Measurements from ENCODE around the gene APOBEC3F. TPM values are rescaled to one million over a fixed set of nuclear protein-coding genes. Genes with fewer than 3 reads are reported as not detected.

Gene APOBEC3F
- total RNA-seq, 1 donor from 2014 or later = 21.6 TPM

GRCh38 chr22:39080052-39080762, 39.5 kb downstream of the APOBEC3F start:
- H3K4me3 Mint-ChIP-seq = peak overlapping the region; percentile 19
- peaks cover 30% of the 10 kb centered on the region for H3K36me3 Mint-ChIP-seq (ENCODE audit: low read depth)
- no peak for DNase-seq (ENCODE audit: low spot score)
- H3K27me3 Mint-ChIP-seq (ENCODE audit: insufficient read depth) = no peaks in the 10 kb centered on the region
- no peaks in the 10 kb centered on the region for H3K9me3 Mint-ChIP-seq
- H3K27ac Mint-ChIP-seq = peak overlapping the region; percentile 55
- intact Hi-C loops (cut with micrococcal nuclease) = no loop called here
- peaks cover 53% of the 10 kb centered on the region for H3K4me1 Mint-ChIP-seq (ENCODE audit: low read depth)

DNA sequence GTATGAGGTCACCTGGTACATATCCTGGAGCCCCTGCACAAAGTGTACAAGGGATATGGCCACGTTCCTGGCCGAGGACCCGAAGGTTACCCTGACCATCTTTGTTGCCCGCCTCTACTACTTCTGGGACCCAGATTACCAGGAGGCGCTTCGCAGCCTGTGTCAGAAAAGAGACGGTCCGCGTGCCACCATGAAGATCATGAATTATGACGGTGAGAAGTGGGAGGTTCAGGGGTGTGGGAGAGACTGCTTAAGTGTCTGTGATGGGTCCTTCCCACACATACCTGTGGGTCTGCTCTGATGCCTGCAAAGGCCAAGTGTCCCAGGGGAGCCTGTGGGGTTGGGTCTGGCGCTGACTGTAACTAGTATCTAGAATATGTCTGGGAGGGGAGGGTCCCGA, 40.4 kb downstream of the APOBEC3F start:
- Mint-ChIP-seq H3K4me1 (ENCODE audit: low read depth) (peaks cover 53% of the 10 kb centered on the region), H3K36me3 (ENCODE audit: low read depth) (peaks cover 33% of the 10 kb centered on the region), H3K9me3 (no peaks in the 10 kb centered on the region), H3K4me3 (peak overlapping the region; percentile 39), H3K27ac (peak overlapping the region; percentile 72), H3K27me3 (ENCODE audit: insufficient read depth) (no peaks in the 10 kb centered on the region)
- intact Hi-C loops (cut with micrococcal nuclease) = no loop called here
- no peak for DNase-seq (ENCODE audit: low spot score)

DNA sequence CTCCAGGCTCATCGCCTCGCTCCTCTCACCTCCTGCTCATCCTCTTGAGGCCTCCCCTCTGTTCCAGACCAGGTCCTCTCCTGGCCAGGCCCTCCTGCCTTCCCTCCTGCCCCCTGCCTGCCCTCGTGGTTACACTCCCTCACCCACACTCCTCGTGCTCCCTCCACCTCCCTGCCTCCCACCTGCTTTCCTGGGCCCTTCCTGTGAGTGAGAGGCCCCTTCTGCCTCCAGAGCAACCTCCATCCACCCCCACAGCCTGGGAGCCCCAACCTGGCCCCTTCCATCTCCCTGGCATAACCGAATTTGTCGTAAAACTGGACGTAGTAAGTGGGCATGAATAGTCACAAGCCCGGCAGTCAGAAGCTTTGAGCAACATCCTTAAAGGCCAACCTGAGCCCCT, 40.9 kb downstream of the APOBEC3F start:
- Mint-ChIP-seq H3K4me3 (peak overlapping the region; percentile 45), H3K9me3 (no peaks in the 10 kb centered on the region), H3K27ac (peak overlapping the region; percentile 72), H3K36me3 (ENCODE audit: low read depth) (peaks cover 38% of the 10 kb centered on the region), H3K27me3 (ENCODE audit: insufficient read depth) (no peaks in the 10 kb centered on the region), H3K4me1 (ENCODE audit: low read depth) (peaks cover 54% of the 10 kb centered on the region)
- no peak for DNase-seq (ENCODE audit: low spot score)
- intact Hi-C loops (cut with micrococcal nuclease) = no loop called here

DNA sequence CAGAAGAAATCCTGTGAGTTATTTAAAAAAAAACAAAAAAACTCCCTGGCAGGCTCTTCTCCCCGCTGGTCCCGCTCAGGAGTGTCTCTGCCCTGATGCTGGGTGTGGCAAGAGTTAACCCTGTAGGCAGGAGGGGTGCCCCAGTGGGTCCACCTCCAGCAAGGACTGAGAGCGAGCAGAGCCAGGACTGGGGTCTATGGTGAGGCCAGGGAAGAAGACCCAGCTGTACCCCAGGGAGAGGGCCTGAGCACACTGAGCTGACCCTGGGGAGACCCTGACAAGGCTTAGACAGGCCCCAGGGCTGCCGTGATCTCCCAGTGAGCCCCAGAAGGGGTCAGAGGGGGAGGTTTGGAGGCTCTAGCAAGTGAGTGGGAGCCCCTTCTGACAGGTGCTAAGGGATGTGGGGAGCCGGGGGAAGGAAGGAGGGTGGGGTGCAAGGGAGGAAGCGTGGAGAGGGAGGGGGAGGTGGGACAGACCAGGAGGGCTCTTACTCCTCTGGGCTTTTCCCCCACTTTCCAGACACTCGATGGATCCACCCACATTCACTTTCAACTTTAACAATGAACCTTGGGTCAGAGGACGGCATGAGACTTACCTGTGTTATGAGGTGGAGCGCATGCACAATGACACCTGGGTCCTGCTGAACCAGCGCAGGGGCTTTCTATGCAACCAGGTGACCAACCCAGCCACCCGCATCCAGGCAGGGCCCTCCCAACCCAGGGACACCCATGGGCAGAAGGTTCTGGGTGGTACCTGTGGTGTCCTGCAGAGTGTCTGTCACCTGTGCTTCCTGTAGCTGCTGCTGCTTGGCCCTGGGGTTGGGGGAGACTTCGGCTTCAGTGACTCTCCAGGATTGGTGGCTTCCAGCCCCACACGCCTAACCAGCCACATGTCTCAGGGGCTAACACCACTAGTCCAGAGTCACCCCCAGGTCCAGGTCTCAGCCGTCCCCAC, 42.8 kb downstream of the APOBEC3F start:
- H3K4me1 Mint-ChIP-seq (ENCODE audit: low read depth) = peaks cover 57% of the 10 kb centered on the region
- no peak overlapping the region for H3K4me3 Mint-ChIP-seq
- H3K27me3 Mint-ChIP-seq (ENCODE audit: insufficient read depth) = no peaks in the 10 kb centered on the region
- no peaks in the 10 kb centered on the region for H3K9me3 Mint-ChIP-seq
- DNase-seq (ENCODE audit: low spot score) = no peak
- H3K36me3 Mint-ChIP-seq (ENCODE audit: low read depth) = peaks cover 36% of the 10 kb centered on the region
- H3K27ac Mint-ChIP-seq = peak overlapping the region; percentile 48
- intact Hi-C loops (cut with micrococcal nuclease) = no loop called here

DNA sequence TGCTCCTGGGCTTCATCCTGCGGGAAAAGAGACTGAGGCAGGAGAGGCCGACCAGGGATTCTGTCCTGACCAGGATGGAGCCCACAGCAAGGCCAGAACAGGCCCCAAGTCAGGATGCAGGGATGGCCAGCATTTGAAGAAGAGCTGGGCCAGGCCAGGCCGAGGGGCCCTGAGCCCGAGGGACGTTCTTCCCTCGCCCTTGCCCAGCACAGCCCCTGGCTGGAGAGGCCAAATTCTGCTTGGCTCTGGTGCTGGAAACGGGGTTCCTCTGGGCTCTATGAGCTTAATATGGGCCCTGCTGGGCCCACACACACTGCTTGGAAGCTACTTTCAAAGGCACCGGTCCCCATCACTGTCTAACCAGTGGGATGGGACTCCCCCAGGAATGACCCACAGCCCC, 44.0 kb downstream of the APOBEC3F start:
- intact Hi-C loops (cut with micrococcal nuclease) = no loop called here
- no peak overlapping the region for H3K27ac Mint-ChIP-seq

GRCh38 chr22:39087098-39087497, 46.4 kb downstream of the APOBEC3F start:
- Mint-ChIP-seq H3K27me3 (ENCODE audit: insufficient read depth) (no peaks in the 10 kb centered on the region), H3K36me3 (ENCODE audit: low read depth) (peaks cover 17% of the 10 kb centered on the region), H3K4me1 (ENCODE audit: low read depth) (peaks cover 65% of the 10 kb centered on the region), H3K4me3 (no peak overlapping the region), H3K27ac (peak overlapping the region; percentile 84), H3K9me3 (no peaks in the 10 kb centered on the region)
- intact Hi-C loops (cut with micrococcal nuclease) = no loop called here
- no peak for DNase-seq (ENCODE audit: low spot score)

More for the DNA sequence above, 44.0 kb downstream of the APOBEC3F start:
- H3K4me1 Mint-ChIP-seq (ENCODE audit: low read depth) = peaks cover 64% of the 10 kb centered on the region
- H3K27me3 Mint-ChIP-seq (ENCODE audit: insufficient read depth) = no peaks in the 10 kb centered on the region
- H3K36me3 Mint-ChIP-seq (ENCODE audit: low read depth) = peaks cover 36% of the 10 kb centered on the region
- H3K4me3 Mint-ChIP-seq = no peak overlapping the region
- no peak for DNase-seq (ENCODE audit: low spot score)
- H3K9me3 Mint-ChIP-seq = no peaks in the 10 kb centered on the region

GRCh38 chr22:39087881-39088684, 47.4 kb downstream of the APOBEC3F start:
- H3K27ac Mint-ChIP-seq = peak overlapping the region; percentile 80
- no peaks in the 10 kb centered on the region for H3K9me3 Mint-ChIP-seq
- peaks cover 65% of the 10 kb centered on the region for H3K4me1 Mint-ChIP-seq (ENCODE audit: low read depth)
- no peaks in the 10 kb centered on the region for H3K27me3 Mint-ChIP-seq (ENCODE audit: insufficient read depth)
- peak overlapping the region; percentile 2 for H3K4me3 Mint-ChIP-seq
- no peak for DNase-seq (ENCODE audit: low spot score)
- H3K36me3 Mint-ChIP-seq (ENCODE audit: low read depth) = peaks cover 15% of the 10 kb centered on the region
- intact Hi-C loops (cut with micrococcal nuclease) = no loop called here

DNA sequence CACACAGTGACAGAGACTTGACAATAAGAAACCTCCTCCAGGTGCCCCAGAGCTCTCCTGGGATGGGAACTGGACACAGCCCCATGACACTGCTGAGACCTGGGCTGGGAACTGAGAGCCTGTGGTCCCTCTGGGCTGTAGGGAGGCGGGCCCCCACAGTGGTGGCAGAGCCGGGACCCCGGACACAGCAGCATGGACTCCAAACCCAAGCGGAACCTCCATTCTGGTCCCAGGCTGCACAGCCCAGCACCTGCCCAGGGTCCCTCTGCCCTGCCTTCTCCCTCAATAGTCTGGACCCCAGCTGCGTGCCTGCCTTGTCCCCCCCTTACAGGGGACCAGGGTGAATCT, 48.0 kb downstream of the APOBEC3F start:
- intact Hi-C loops (cut with micrococcal nuclease) = no loop called here

DNA sequence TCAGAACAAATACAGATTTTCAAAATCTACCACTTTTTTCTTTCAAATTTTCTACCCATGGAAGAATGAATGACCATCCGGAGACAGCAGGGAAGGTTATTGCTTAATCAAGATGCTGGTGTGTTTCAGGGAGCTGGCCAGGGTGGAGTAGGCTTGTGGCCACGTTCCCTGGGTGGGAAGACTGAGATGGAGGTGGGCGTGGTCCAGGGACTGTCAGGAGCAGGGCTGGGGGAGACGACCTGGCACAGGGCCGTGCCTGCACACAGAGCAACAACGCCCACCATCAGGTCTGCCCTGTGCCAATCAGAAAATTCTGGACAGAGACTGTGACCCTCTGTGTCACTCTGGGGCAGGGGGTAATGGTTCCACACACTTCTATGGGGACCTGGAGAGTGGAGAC, 49.3 kb downstream of the APOBEC3F start:
- Mint-ChIP-seq H3K27ac (peak overlapping the region; percentile 94), H3K9me3 (no peaks in the 10 kb centered on the region), H3K36me3 (ENCODE audit: low read depth) (peaks cover 13% of the 10 kb centered on the region), H3K4me1 (ENCODE audit: low read depth) (peaks cover 74% of the 10 kb centered on the region), H3K27me3 (ENCODE audit: insufficient read depth) (no peaks in the 10 kb centered on the region), H3K4me3 (peak overlapping the region; percentile 75)
- intact Hi-C loops (cut with micrococcal nuclease) = loop anchor here (1.0 to 5.0 kb wide), 6 partner anchors 9 to 333 kb away; partner anchors contain the start of genes APOBEC3G, CBX6, RPL3 and SUN2
- no peak for DNase-seq (ENCODE audit: low spot score)

More for the DNA sequence above, 48.0 kb downstream of the APOBEC3F start:
- Mint-ChIP-seq H3K27ac (peak overlapping the region; percentile 68), H3K4me1 (ENCODE audit: low read depth) (peaks cover 66% of the 10 kb centered on the region), H3K27me3 (ENCODE audit: insufficient read depth) (no peaks in the 10 kb centered on the region), H3K36me3 (ENCODE audit: low read depth) (peaks cover 15% of the 10 kb centered on the region), H3K4me3 (peak overlapping the region; percentile 2), H3K9me3 (no peaks in the 10 kb centered on the region)
- DNase-seq (ENCODE audit: low spot score) = no peak

GRCh38 chr22:39090426-39091064, 49.9 kb downstream of the APOBEC3F start:
- H3K4me3 Mint-ChIP-seq = peak overlapping the region; percentile 75
- H3K27me3 Mint-ChIP-seq (ENCODE audit: insufficient read depth) = no peaks in the 10 kb centered on the region
- H3K27ac Mint-ChIP-seq = peak overlapping the region; percentile 94
- no peaks in the 10 kb centered on the region for H3K9me3 Mint-ChIP-seq
- peaks cover 12% of the 10 kb centered on the region for H3K36me3 Mint-ChIP-seq (ENCODE audit: low read depth)
- peak; percentile 81 for DNase-seq (ENCODE audit: low spot score)
- H3K4me1 Mint-ChIP-seq (ENCODE audit: low read depth) = peaks cover 80% of the 10 kb centered on the region
- intact Hi-C loops (cut with micrococcal nuclease) = loop anchor here (1.0 to 5.0 kb wide), 6 partner anchors 9 to 333 kb away; partner anchors contain the start of genes APOBEC3G, CBX6, RPL3 and SUN2

DNA sequence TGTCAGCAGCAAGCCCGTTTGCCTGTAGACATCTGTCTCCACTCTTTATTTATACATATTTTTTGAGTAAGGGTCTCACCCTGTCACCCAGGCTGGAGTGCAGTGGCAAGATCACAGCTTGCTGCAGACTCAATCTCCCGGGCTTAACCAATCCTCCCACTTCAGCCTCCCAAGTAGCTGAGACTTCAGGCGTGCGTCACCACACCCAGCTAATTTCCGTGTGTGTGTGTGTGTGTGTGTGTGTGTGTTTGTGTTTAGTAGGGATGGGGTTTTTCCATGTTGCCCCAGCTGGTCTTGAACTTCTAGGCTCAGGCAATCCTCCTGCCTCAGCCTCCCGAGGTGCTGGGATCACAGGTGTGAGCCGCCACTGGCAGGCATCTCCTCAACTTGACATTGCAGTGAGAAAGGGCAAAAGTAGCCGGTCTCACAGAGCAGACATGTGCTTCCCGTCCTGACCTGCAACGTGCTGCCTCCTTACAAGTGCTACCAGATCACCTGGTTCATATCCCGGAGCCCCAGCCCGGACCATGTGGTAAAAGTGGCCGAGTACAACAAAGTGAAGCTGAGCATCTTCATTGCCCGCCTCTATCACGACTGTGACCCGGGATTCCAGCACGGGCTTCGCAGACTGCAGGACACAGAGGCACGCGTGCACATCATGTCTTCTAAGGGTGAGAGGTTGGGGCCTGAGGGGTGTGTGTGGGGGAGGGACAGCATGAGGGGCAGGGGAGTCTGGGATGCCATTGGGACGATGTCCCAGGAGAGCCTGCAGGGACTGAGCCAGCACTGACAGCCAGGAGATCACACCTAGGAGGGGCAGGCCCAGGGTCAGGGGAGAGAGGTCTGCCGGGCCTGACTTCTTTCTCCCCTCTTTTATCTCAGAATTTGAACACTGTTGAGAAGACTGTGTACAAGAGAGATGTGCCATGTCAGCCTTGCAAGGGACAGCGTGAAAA, 50.7 kb downstream of the APOBEC3F start:
- intact Hi-C loops (cut with micrococcal nuclease) = loop anchor here (2.0 to 5.0 kb wide), 3 partner anchors 219 to 334 kb away; partner anchors contain the start of genes CBX6, RPL3 and SUN2
- no peaks in the 10 kb centered on the region for H3K9me3 Mint-ChIP-seq
- peaks cover 6% of the 10 kb centered on the region for H3K36me3 Mint-ChIP-seq (ENCODE audit: low read depth)
- DNase-seq (ENCODE audit: low spot score) = no peak
- H3K4me3 Mint-ChIP-seq = peak overlapping the region; percentile 75
- peak overlapping the region; percentile 94 for H3K27ac Mint-ChIP-seq
- H3K27me3 Mint-ChIP-seq (ENCODE audit: insufficient read depth) = no peaks in the 10 kb centered on the region
- H3K4me1 Mint-ChIP-seq (ENCODE audit: low read depth) = peaks cover 85% of the 10 kb centered on the region

All from activated T-helper 1 cell treated with anti-CD3 and anti-CD28 coated beads, Interleukin-12 subunit alpha, Interleukin-12 subunit beta, Interleukin-2, Interleukin-4 antibody, amounts not matched to agents 30 ng/mL and 10 ng/mL and 1 ng/mL, durations not matched to agents 14 hours and 24 hours and 36 hours (primary cell).